ENCODE results near the gene LRP6.

GRCh38 chr12:12141000-12141399 is 125.8 kb downstream of the LRP6 start:
- TF ChIP-seq POLR2A (IDR thresholded peaks at IDR 0.05), result no peak
- TF ChIP-seq CTCF (IDR thresholded peaks at IDR 0.05), result no peak
